Measurements from ENCODE around the gene SH3RF3.

SH3RF3 gene

GRCh38 chr2:109185821-109186570 lies 57.0 kb downstream of the SH3RF3 start:
- no peak for DNase-seq

DNA sequence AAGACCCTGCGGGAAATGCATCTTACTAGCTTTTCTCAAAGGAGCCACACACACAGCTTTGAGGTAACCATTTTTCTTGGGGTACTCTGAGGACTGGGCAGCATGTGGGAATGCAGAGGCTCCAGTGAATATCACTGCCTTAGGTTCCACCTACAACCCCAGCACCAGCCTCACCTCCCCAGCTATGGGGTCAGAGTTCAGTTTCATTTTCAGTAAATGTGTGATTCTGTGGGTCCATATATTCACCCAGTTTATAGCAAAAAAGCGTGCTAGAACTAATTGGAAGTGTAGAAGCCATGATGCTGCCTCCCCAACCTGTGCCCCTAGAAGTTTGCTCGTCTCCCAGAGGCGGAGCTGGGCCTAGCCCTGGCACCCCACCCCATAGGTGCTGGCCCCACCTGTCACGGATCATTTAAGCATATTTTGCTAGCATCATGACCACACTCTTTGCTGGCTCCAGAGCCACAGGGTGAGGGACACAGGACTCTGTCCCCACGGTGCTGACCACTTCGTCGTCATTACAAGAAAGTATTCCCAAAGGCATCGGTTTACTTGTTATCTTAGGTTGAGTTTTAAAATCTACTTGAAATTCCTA lies 57.7 kb downstream of the SH3RF3 start:
- DNase-seq, result no peak

DNA sequence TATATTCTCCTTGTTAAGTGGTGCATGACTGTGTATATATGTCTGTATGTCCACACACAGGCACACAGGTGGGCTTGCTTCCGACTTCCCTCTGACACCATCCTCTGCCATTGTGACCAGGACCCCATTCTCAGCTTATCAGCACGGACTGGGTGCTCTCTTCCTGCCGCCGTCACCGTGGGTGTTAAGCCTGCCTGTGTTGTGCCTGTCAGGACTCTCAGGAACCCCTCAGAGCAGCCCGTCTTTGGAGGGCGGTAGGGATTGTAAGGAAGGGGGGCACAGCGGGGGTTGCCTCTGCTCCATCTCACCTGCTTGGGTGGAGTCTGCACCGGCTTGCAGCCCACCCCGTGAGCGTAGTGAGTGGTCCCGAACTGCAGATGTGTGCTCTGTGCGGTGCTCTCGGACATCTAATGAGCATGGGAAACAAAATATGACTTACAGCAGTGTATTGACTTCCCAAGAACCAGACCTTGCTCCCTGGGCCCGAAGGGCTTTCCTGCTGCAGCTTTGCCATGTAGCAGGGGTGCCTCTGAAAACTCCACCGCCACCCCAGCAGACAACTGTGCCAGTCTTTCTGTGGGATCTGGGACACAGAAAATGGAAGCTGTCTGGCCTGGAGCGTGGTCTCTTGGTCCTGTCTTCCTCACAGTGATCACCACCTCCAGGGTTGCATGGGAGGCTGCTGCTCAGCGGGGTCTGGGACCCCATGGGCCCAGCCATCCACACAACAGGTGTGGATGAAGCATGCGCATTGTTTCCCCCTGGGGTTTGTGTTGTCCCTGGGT lies 58.9 kb downstream of the SH3RF3 start:
- no peak for DNase-seq

DNA sequence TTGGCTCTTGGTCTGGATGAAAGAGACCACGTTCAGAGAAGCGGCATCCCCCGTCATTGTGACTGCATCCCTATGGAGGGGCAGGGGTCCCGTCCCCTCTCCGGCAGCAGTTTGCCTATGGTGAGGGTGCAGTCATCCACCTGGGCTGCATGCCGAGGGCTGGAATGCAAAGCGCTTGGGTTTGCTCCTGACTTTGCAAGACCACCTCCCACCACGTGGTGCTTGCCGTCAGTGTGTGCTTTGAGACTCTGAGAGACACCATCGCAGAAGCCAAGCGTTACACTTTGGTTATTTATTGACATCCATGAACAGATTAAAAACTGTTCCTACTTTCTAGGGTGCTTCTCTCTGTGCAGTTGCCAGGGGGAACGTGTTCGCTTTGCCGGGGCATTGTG lies 59.5 kb downstream of the SH3RF3 start:
- DNase-seq, result no peak

- no peak for DNase-seq
Measured at GRCh38 chr2:109188898-109189297, 59.9 kb downstream of the SH3RF3 start.

DNA sequence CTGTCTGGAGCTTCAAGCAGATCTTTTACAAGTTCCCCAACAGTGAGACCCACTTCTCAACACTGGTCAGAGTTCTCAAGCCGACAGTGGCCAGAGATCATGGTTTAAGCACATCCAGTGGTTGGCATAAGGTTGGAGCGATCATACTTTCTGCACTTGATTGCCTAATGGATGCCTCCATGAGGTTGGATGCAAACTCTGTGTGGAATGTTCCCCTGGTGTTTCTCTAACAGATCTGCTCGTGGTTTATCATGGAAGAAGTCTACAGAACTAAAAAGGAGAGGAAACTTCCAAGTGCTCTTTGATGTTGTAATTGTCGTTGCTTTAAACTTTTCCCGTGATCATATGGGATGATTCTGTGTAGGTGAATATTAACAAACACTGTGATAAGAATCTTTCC lies 60.7 kb downstream of the SH3RF3 start:
- DNase-seq, result no peak

DNA sequence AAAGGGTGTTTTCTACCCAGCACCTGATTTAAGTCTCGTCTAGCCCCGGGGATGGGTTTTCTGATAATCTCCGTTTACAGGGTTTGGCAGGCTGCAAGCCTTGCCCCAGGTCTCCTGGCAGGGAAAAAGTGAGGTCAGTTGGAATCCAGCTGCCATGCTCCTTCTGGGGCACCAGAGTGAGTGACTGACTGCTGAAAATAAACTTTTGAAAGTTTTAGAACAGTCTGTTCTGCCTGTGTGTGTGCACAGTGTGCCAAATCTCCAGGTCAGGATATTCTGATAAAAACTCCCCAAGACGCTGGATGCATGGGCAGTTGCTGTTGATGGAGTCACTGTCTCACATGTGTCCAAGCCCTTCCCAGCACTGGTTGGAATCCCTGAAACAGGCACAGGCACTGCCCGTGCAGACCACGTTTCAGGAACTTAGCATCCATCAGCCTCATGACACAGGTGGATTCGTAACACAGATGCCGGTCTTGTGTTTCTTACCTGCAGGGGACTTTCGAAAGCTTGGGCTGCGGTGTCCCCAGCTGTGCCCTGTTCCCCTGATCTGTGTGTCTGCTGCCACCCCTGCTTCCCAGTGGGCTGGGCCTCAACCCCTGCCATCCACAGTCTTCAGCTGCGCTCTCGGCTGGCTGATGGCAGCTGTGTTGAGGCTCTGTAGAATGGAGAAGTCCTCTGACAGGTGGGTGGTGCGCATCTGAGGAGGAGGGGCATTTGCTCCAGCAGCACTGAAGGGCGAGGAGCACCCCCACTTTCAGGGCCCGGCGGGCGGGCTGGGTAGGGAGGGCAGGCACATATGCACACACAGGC lies 65.0 kb downstream of the SH3RF3 start:
- no peak for DNase-seq

GRCh38 chr2:109194620-109194937 lies 65.6 kb downstream of the SH3RF3 start:
- no peak for DNase-seq

DNA sequence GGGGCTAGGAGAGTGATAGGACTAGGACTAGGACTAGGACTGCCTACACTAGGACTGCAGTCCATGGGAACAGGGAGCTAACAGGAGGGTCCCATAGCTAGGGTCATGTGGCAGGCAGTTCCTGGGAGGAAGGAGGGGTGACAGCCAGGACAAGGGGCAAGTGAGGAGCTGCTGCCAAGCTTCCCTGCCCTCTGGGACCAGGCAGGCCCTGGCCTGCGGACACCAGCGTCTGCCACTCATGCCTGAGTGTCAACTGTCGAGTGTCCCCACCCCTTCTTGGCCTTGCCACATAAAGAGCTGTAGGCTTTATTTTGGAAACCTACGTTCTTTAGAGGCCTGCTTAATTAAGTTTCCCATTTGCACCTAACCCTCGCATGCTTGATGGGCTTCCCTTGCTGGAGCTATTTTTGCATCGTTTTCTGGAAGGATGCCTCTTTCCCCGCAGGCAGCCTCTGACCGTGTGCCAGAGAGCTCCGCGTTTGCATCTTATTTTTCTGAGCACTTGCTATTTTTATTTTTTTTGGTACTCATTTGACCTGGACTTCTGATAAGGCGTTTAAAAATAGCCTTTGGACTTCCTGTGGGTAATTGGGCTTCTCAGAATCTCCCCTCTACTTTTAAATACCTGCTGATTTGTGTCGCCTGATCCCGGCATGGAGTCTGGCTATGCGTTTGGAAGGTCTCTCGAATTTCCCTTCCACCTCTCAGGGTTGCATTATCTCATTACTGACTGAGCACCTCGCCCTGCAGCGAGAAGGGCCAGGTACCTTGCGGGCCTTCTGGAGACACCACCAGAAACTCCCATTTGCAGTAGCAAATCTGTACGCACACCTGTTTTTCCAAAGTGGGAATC lies 66.4 kb downstream of the SH3RF3 start:
- no peak for DNase-seq

- no peak for DNase-seq
Measured at GRCh38 chr2:109196081-109196875, 67.3 kb downstream of the SH3RF3 start.

DNA sequence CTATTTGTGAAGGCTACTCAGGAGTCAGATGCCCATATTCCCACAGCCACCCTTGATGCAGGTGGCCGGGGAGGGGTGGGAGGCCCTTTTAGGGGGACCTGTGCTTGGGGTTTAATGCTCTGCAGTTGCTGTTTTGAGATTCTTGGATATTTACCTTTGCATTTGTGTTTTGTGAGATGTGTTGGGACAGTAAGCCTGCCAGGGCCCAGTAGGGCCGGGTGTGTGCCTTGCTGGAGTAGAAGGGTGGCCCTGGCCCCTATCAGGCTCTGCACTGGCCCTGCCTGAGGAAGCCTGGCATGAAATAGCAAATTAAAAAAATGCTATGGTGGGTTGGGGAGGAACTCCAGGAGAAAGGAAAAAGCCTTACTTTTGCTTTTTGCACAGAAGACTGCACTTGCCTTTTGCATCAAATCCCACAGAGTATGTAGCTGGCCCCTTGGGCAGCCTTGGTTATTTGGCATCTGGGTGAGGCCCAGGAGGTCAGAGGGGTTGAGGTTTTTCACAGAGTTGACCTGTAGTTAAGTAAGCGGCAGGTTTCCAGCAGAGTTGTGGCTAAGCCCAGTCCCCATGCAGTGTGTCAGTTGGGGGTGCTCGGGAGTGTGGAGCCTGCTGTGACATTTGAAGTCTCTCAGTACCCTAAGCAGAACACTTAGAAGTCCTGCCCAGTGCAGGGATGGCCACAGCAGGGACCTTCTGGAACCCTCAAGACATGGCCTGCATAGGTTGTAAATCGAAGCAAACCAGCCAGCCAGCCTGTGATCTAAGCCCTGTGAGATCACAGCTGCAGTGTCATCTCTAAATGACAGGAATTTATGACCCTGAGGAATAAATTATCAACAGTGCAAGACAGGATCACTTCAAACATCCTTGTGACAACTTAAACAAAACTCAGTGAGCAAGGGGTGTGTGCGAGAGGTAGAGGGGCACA lies 68.8 kb downstream of the SH3RF3 start:
- no peak for DNase-seq

- no peak for DNase-seq
Measured at GRCh38 chr2:109199790-109200189, 70.8 kb downstream of the SH3RF3 start.

- no peak for DNase-seq
Measured at GRCh38 chr2:109200616-109201464, 71.8 kb downstream of the SH3RF3 start.

GRCh38 chr2:109201465-109202327 lies 72.7 kb downstream of the SH3RF3 start:
- DNase-seq, result no peak

- DNase-seq, result no peak
Measured at GRCh38 chr2:109202486-109202885, 73.5 kb downstream of the SH3RF3 start.

DNA sequence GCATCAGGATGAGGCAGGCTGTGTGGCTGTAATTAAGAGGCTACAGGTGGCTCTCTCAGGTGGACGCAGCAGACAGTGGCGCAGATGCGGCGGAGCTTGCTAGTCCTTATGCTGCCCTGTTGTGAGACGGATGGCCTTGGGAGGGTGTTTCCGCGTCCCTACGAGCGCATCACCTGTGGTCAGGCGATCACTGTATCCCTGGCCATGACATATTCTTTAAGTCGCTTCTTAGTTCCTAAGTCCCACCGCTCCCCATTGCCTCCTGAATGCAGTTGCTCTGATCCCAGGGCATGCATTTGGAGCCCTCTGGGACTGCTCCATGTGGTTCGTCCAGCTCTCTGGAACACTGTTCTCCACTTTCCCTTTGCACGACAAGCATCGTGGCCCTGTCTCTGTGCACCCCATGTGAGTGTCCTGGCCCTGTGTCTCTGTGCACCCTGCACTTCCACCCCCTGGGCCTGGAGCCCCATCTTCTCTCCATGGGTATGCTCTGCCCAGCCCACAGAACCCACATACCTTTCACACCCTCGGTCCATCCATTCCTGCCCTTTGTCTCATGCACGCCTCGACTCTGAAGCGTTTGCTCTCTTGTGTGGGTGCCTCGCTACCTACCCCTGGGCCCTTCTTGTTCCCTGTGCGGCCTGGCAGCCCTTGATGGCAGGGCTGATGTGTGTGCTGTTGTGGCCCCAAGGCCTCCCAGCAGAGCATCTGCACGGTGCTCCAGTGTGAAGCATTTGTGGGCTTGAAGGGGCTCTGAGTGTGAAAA lies 74.4 kb downstream of the SH3RF3 start:
- DNase-seq, result no peak

GRCh38 chr2:109204412-109204811 lies 75.4 kb downstream of the SH3RF3 start:
- DNase-seq, result no peak

DNA sequence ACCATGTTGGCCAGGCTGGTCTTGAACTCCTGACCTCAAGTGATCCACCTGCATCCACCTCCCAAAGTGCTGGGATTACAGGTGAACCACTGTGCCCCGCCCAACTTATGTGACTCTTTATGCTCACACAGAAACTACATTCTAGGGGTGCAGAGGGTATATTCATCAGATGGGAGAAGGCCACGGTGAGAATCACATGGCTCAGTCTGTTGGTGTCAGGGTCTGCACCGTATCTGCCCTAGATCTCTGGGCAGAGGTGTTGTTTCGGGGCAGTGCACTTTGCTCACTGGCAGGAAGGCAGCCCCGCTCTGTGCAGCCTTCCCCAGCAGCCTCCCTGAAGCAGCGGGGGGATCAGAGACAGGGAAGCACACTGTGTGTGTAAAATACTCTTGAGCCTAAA lies 76.4 kb downstream of the SH3RF3 start:
- DNase-seq, result no peak

All from activated CD4-positive, alpha-beta T cell treated with anti-CD3 and anti-CD28 coated beads for 4 hours (primary cell).